Measurements from ENCODE around the gene GYG2.

The GYG2 gene

GRCh38 chrX:2781698-2782097 is 47.0 kb upstream of the GYG2 start:
- ATAC-seq: no peak
- no peak for TF ChIP-seq CREB5 (CRISPR knock-in tag; IDR thresholded peaks at IDR 0.05; ENCODE audit: low read depth)
- no peak for TF ChIP-seq ZNF70 (CRISPR knock-in tag; IDR thresholded peaks at IDR 0.05)
- no peak for TF ChIP-seq GLIS3 (CRISPR knock-in tag; IDR thresholded peaks at IDR 0.05)
- TF ChIP-seq RARB (CRISPR knock-in tag; IDR thresholded peaks at IDR 0.05): no peak
- no peak for TF ChIP-seq TOX (CRISPR knock-in tag; IDR thresholded peaks at IDR 0.05; ENCODE audit: borderline replicate concordance)
- no peak for TF ChIP-seq ISL1 (CRISPR knock-in tag; IDR thresholded peaks at IDR 0.05)
- no peak for TF ChIP-seq ARNTL (CRISPR knock-in tag; IDR thresholded peaks at IDR 0.05; ENCODE audit: borderline replicate concordance, low read depth)
- TF ChIP-seq ZNF8 (CRISPR knock-in tag; IDR thresholded peaks at IDR 0.05): no peak
- TF ChIP-seq PATZ1 (CRISPR knock-in tag; IDR thresholded peaks at IDR 0.05; ENCODE audit: borderline replicate concordance): no peak
- no peak for TF ChIP-seq ZC3H10 (CRISPR knock-in tag; IDR thresholded peaks at IDR 0.05)
- TF ChIP-seq TCF4 (CRISPR knock-in tag; IDR thresholded peaks at IDR 0.05; ENCODE audit: borderline replicate concordance): no peak
- no peak for TF ChIP-seq ZNF565 (CRISPR knock-in tag; conservative IDR thresholded peaks at IDR 0.05; ENCODE audit: low read depth)
- TF ChIP-seq ESRRG (CRISPR knock-in tag; IDR thresholded peaks at IDR 0.05): no peak
- no peak for TF ChIP-seq ZFP30 (CRISPR knock-in tag; IDR thresholded peaks at IDR 0.05)
- no peak for TF ChIP-seq ZFP3 (CRISPR knock-in tag; IDR thresholded peaks at IDR 0.05)

GRCh38 chrX:2782171-2782570 is 46.6 kb upstream of the GYG2 start:
- ATAC-seq: no peak

More at GRCh38 chrX:2782171-2782570, 46.6 kb upstream of the GYG2 start:
- TF ChIP-seq SNAI2 (CRISPR knock-in tag; IDR thresholded peaks at IDR 0.05) (no peak), OSR1 (CRISPR knock-in tag; IDR thresholded peaks at IDR 0.05) (no peak), CREB5 (CRISPR knock-in tag; IDR thresholded peaks at IDR 0.05; ENCODE audit: low read depth) (no peak), TSHZ2 (CRISPR knock-in tag; IDR thresholded peaks at IDR 0.05) (no peak), TOX (CRISPR knock-in tag; IDR thresholded peaks at IDR 0.05; ENCODE audit: borderline replicate concordance) (no peak), ZC3H10 (CRISPR knock-in tag; IDR thresholded peaks at IDR 0.05) (no peak), POU6F1 (CRISPR knock-in tag; IDR thresholded peaks at IDR 0.05; ENCODE audit: borderline replicate concordance, low read depth) (no peak), ESRRG (CRISPR knock-in tag; IDR thresholded peaks at IDR 0.05) (no peak), BACH2 (CRISPR knock-in tag; IDR thresholded peaks at IDR 0.05; ENCODE audit: borderline replicate concordance) (no peak), CSDC2 (CRISPR knock-in tag; IDR thresholded peaks at IDR 0.05) (no peak), ZFP30 (CRISPR knock-in tag; IDR thresholded peaks at IDR 0.05) (no peak), ZNF565 (CRISPR knock-in tag; conservative IDR thresholded peaks at IDR 0.05; ENCODE audit: low read depth) (no peak), ISL1 (CRISPR knock-in tag; IDR thresholded peaks at IDR 0.05) (no peak), PPARA (CRISPR knock-in tag; IDR thresholded peaks at IDR 0.05; ENCODE audit: borderline replicate concordance) (no peak)
